OCI-LY1 (cell line): ENCODE results near the gene TLE4.

ENCODE experiments used
- H2AFZ ChIP-seq: fragments of 200-600 bp; sonication (generic), shearing (Covaris generic); 2 replicates; pipeline ENCODE4 v1.6.0; 2014; ENCODE audit warnings: antibody characterized with exemption, mild to moderate bottlenecking, low read length
- H3F3A ChIP-seq: fragments of 200-600 bp; sonication (generic), shearing (Covaris generic); 2 replicates; pipeline ENCODE4 v1.6.0; 2014; ENCODE audit warnings: mild to moderate bottlenecking, antibody characterized with exemption, low read length, moderate library complexity; ENCODE audit not compliant: insufficient read depth
- H3K27ac ChIP-seq: fragments of 200-600 bp; sonication (generic); 2 replicates; pipeline ENCODE4 v1.5.1; 2014; ENCODE audit warnings: low read length, mixed run types, mild to moderate bottlenecking, low read depth; ENCODE audit not compliant: poor library complexity, severe bottlenecking
- H3K27me3 ChIP-seq: fragments of 200-600 bp; sonication (generic); 2 replicates; pipeline ENCODE4 v1.6.0; 2014; ENCODE audit warnings: antibody characterized with exemption, mild to moderate bottlenecking, low read length, moderate library complexity; ENCODE audit not compliant: insufficient read depth
- H3K36me3 ChIP-seq: fragments of 200-600 bp; sonication (generic); 2 replicates; pipeline ENCODE4 v1.6.1; 2014; ENCODE audit warnings: mild to moderate bottlenecking, antibody characterized with exemption, low read length, moderate library complexity, mixed read lengths; ENCODE audit not compliant: insufficient read depth
- H3K4me1 ChIP-seq: fragments of 200-600 bp; sonication (generic); 2 replicates; pipeline ENCODE4 v1.5.1; 2014; ENCODE audit warnings: mild to moderate bottlenecking, low read length, moderate library complexity; ENCODE audit not compliant: insufficient read depth, severe bottlenecking
- H3K4me2 ChIP-seq: fragments of 200-600 bp; sonication (generic), shearing (Covaris generic); 2 replicates; pipeline ENCODE4 v1.6.1; 2014; ENCODE audit warnings: low read length
- H3K4me3 ChIP-seq: fragments of 200-600 bp; sonication (generic); 2 replicates; pipeline ENCODE4 v1.5.1; 2014; ENCODE audit warnings: low read length, low read depth, mild to moderate bottlenecking, mixed read lengths; ENCODE audit not compliant: poor library complexity, severe bottlenecking
- H3K79me2 ChIP-seq: fragments of 200-600 bp; shearing (Covaris generic); 2 replicates; pipeline ENCODE4 v1.6.1; 2016; ENCODE audit warnings: mixed run types, low read length, mixed read lengths; ENCODE audit not compliant: insufficient read depth
- H3K9ac ChIP-seq: fragments of 200-600 bp; sonication (generic), shearing (Covaris generic); 2 replicates; pipeline ENCODE4 v1.6.1; 2014; ENCODE audit warnings: mild to moderate bottlenecking, low read length, mixed read lengths
- H3K9me2 ChIP-seq: fragments of 200-600 bp; sonication (generic), shearing (Covaris generic); 2 replicates; pipeline ENCODE4 v1.6.1; 2014; ENCODE audit warnings: low read depth, mild to moderate bottlenecking, low read length, mixed read lengths
- H3K9me3 ChIP-seq: fragments of 200-600 bp; shearing (Covaris generic); 2 replicates; pipeline ENCODE4 v1.6.1; 2014; ENCODE audit warnings: low read length, mixed read lengths
- H4K20me1 ChIP-seq: fragments of 200-600 bp; sonication (generic), shearing (Covaris generic); 2 replicates; pipeline ENCODE4 v1.6.0; 2016; ENCODE audit warnings: mild to moderate bottlenecking, low read length; ENCODE audit not compliant: insufficient read depth
- EZH2 ChIP-seq: fragments of 200-600 bp; sonication (generic), shearing (Covaris generic); IDR thresholded peaks from 2 replicates; pipeline ENCODE4 v1.8.0; 2017; ENCODE audit warnings: borderline replicate concordance, mixed run types, mild to moderate bottlenecking, antibody characterized with exemption, low read length, moderate library complexity, mixed read lengths
- TF ChIP-seq, protein P1 (sequence below): fragments of 200-600 bp; sonication (generic), shearing (Covaris generic); IDR thresholded peaks from 2 replicates; pipeline ENCODE4 v1.5.1; 2017; ENCODE audit warnings: mild to moderate bottlenecking, antibody characterized with exemption, low read length, moderate library complexity, mixed read lengths

The TLE4 gene

GRCh38 chr9:79564105-79564504 lies 7.7 kb upstream of the TLE4 start:
- H3K4me2 ChIP-seq = no peak overlapping the region
- TF ChIP-seq, protein P1, sequence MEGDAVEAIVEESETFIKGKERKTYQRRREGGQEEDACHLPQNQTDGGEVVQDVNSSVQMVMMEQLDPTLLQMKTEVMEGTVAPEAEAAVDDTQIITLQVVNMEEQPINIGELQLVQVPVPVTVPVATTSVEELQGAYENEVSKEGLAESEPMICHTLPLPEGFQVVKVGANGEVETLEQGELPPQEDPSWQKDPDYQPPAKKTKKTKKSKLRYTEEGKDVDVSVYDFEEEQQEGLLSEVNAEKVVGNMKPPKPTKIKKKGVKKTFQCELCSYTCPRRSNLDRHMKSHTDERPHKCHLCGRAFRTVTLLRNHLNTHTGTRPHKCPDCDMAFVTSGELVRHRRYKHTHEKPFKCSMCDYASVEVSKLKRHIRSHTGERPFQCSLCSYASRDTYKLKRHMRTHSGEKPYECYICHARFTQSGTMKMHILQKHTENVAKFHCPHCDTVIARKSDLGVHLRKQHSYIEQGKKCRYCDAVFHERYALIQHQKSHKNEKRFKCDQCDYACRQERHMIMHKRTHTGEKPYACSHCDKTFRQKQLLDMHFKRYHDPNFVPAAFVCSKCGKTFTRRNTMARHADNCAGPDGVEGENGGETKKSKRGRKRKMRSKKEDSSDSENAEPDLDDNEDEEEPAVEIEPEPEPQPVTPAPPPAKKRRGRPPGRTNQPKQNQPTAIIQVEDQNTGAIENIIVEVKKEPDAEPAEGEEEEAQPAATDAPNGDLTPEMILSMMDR = no peak
- no peak for TF ChIP-seq EZH2
- H3K4me3 ChIP-seq = no peak overlapping the region
- no peaks in the 10 kb centered on the region for H3F3A ChIP-seq
- H3K36me3 ChIP-seq = no peaks in the 10 kb centered on the region; the same call in 1 of the 2 replicates
- no peak overlapping the region for H3K27ac ChIP-seq
- 0 out of 2 replicates have a peak, but pooled peaks cover 5% of the 10 kb centered on the region for H3K9me3 ChIP-seq
- H3K4me1 ChIP-seq = peaks cover 13% of the 10 kb centered on the region
- no peaks in the 10 kb centered on the region for H3K9me2 ChIP-seq
- no peak overlapping the region for H3K9ac ChIP-seq
- no peaks in the 10 kb centered on the region for H3K79me2 ChIP-seq
- no peaks in the 10 kb centered on the region; the same call in 1 of the 2 replicates for H3K27me3 ChIP-seq
- H2AFZ ChIP-seq = no peak overlapping the region
- H4K20me1 ChIP-seq = no peaks in the 10 kb centered on the region

DNA sequence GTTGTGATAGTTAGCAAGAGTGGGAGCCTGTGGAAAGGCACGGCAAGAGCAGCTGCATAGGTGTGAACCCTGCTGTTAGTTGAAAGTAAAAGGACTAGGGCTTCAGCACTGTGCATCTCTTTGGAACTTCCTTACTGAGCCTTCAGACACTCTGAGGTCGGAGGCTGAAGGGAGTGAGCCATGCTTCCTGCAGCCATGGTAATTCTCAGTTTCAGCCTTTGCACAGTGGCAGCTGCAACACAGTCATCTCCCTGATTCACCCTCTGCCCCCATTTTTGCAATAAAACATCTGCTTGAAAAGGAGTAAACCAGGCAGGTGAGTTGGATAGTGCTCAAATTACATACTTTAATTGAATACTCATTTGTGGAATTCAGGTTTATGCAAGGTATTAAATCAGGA lies 6.5 kb upstream of the TLE4 start:
- Histone ChIP-seq H3K27ac (no peak overlapping the region), H3K4me2 (no peak overlapping the region), H3K9me3 (0 out of 2 replicates have a peak, but pooled peaks cover 5% of the 10 kb centered on the region), H3K4me1 (peaks cover 17% of the 10 kb centered on the region), H3K27me3 (no peaks in the 10 kb centered on the region; the same call in 1 of the 2 replicates), H4K20me1 (no peaks in the 10 kb centered on the region), H3F3A (no peaks in the 10 kb centered on the region), H3K9ac (no peak overlapping the region), H3K36me3 (no peaks in the 10 kb centered on the region; the same call in 1 of the 2 replicates), H3K4me3 (no peak overlapping the region), H2AFZ (no peak overlapping the region), H3K9me2 (no peaks in the 10 kb centered on the region), H3K79me2 (no peaks in the 10 kb centered on the region)
- TF ChIP-seq EZH2 = no peak
- TF ChIP-seq, protein P1 = no peak

- Histone ChIP-seq H3F3A (peaks cover 4% of the 10 kb centered on the region; the same call in 1 of the 2 replicates), H3K4me2 (no peak overlapping the region), H3K4me1 (peaks cover 21% of the 10 kb centered on the region), H3K4me3 (no peak overlapping the region), H3K27me3 (no peaks in the 10 kb centered on the region; the same call in 1 of the 2 replicates), H3K27ac (no peak overlapping the region), H2AFZ (no peak overlapping the region), H3K36me3 (no peaks in the 10 kb centered on the region; the same call in 1 of the 2 replicates), H3K79me2 (no peaks in the 10 kb centered on the region), H3K9me3 (0 out of 2 replicates have a peak, but pooled peaks cover 5% of the 10 kb centered on the region), H3K9me2 (no peaks in the 10 kb centered on the region), H3K9ac (no peak overlapping the region), H4K20me1 (no peaks in the 10 kb centered on the region)
- TF ChIP-seq EZH2 = no peak
- TF ChIP-seq, protein P1 = no peak
These were observed 4.1 kb upstream of the TLE4 start for GRCh38 chr9:79567671-79568098.
